ENCODE measurements around the gene PEDS1. TPM values are rescaled to one million over a fixed set of nuclear protein-coding genes. Genes with fewer than 3 reads are reported as not detected.

Gene PEDS1
- total and polyA plus RNA-seq, 2 of the 13 experiments (the other 11 are each of a cell fraction or from before 2014, with no cell fraction given) = 30.5 to 93.9 TPM

- no peak for TF ChIP-seq ZNF547 (CRISPR knock-in tag; IDR thresholded peaks at IDR 0.05)
- no peak for TF ChIP-seq ZNF558 (CRISPR knock-in tag; IDR thresholded peaks at IDR 0.05; ENCODE audit: borderline replicate concordance)
- no peak for TF ChIP-seq ZNF776 (CRISPR knock-in tag; IDR thresholded peaks at IDR 0.05)
- TF ChIP-seq SALL1 (CRISPR knock-in tag; IDR thresholded peaks at IDR 0.05) = no peak
- no peak for TF ChIP-seq ZNF564 (CRISPR knock-in tag; IDR thresholded peaks at IDR 0.05)
- no peak for TF ChIP-seq ASH2L (IDR thresholded peaks at IDR 0.05; ENCODE audit: insufficient read length, low read depth, low read length)
- no peak for TF ChIP-seq UBTF (CRISPR knock-in tag; IDR thresholded peaks at IDR 0.05)
- no peak for TF ChIP-seq MAFF (IDR thresholded peaks at IDR 0.05; ENCODE audit: low read depth, low read length)
- no peak for TF ChIP-seq KDM1A (CRISPR knock-in tag; IDR thresholded peaks at IDR 0.05)
- 0 out of 2 replicates have a peak, but pooled peaks have one; percentile 43 for TF ChIP-seq ZNF230 (CRISPR knock-in tag; IDR thresholded peaks at IDR 0.05)
- TF ChIP-seq ZNF136 (CRISPR knock-in tag; IDR thresholded peaks at IDR 0.05; ENCODE audit: low read depth) = no peak
- 0 out of 2 replicates have a peak, but pooled peaks have one; percentile 9 for TF ChIP-seq BHLHE40 (IDR thresholded peaks at IDR 0.05; ENCODE audit: low read length)
- TF ChIP-seq NBN (conservative IDR thresholded peaks at IDR 0.05) = no peak
- no peak for TF ChIP-seq HMG20B (CRISPR knock-in tag; conservative IDR thresholded peaks at IDR 0.05)
- 0 out of 2 replicates have a peak, but pooled peaks have one; percentile 29 for TF ChIP-seq PHF21A (CRISPR knock-in tag; IDR thresholded peaks at IDR 0.05)
- peak; percentile 59; the same call in 1 of the 2 replicates for TF ChIP-seq ZBTB33 (CRISPR knock-in tag; IDR thresholded peaks at IDR 0.05)
- no peak for TF ChIP-seq NFYB (CRISPR knock-in tag; IDR thresholded peaks at IDR 0.05)
- TF ChIP-seq ZNF121 (CRISPR knock-in tag; IDR thresholded peaks at IDR 0.05) = peak; percentile 96
- TF ChIP-seq ARID4A (CRISPR knock-in tag; IDR thresholded peaks at IDR 0.05; ENCODE audit: borderline replicate concordance) = no peak
- no peak for TF ChIP-seq ZNF703 (CRISPR knock-in tag; IDR thresholded peaks at IDR 0.05; ENCODE audit: borderline replicate concordance)
- no peak for TF ChIP-seq MXD3 (CRISPR knock-in tag; IDR thresholded peaks at IDR 0.05)
These were observed 30.8 kb downstream of the PEDS1 start (continued) for GRCh38 chr20:50122763-50123162.

Data from HepG2 (cell line).